NT2/D1 (cell line): Measurements from ENCODE around the gene PEAK3.

Experiments
- SUZ12 ChIP-seq: IDR thresholded peaks from 2 replicates; pipeline ENCODE4 v1.6.1; 2011; ENCODE audit not compliant: insufficient read length, insufficient read depth; ENCODE audit errors: extremely low read depth
- YY1 ChIP-seq: IDR thresholded peaks from 2 replicates; pipeline ENCODE4 v1.6.1; 2011; ENCODE audit not compliant: insufficient read length, insufficient read depth
- ZNF274 ChIP-seq: IDR thresholded peaks from 2 replicates; pipeline ENCODE4 v1.6.1; 2011; ENCODE audit warnings: mild to moderate bottlenecking, low read depth, low read length

GRCh38 chr19:2230033-2230531, 51.9 kb downstream of the PEAK3 start:
- TF ChIP-seq ZNF274 (no peak), SUZ12 (no peak), YY1 (no peak)
